Brain microvascular endothelial cell (primary cell): Measurements from ENCODE around the gene ZFP64.
A peak's percentile ranks its signal among the peaks of the same experiment; 100 is the strongest.
"Not testable (repeated sequence)": the region's sequence is repeated elsewhere in the genome, so short reads cannot be mapped to it uniquely, and the experiment has no call there.

ENCODE experiments used
- DNase-seq: peaks from one replicate; pipeline ENCODE4 v3.0.0-alpha.2; 2020
- H3K27ac ChIP-seq: fragments of 250-450 bp; sonication (Bioruptor Pico); 2 replicates; pipeline ENCODE4 v1.5.1; 2020; ENCODE audit warnings: mild to moderate bottlenecking, moderate library complexity
- H3K27me3 ChIP-seq: fragments of 250-450 bp; sonication (Bioruptor Pico); replicated peaks from 2 replicates; pipeline ENCODE4 v1.5.1; 2020; ENCODE audit warnings: mild to moderate bottlenecking
- H3K36me3 ChIP-seq: fragments of 250-450 bp; sonication (Bioruptor Pico); replicated peaks from 2 replicates; pipeline ENCODE4 v1.5.1; 2020; ENCODE audit warnings: mild to moderate bottlenecking
- H3K4me3 ChIP-seq: 2 replicates; pipeline ENCODE4 v1.5.1; 2011; ENCODE audit warnings: low read depth, mild to moderate bottlenecking, control low read depth, low read length, moderate library complexity
- in situ Hi-C: cut with HindIII; loops from 2 replicates; pipeline ENCODE4 v1.10.0; 2017; ENCODE audit warnings: low sequenced_read_pairs, low pct_ligation_motif_present
- TF ChIP-seq, protein P1 (sequence below): IDR thresholded peaks from 2 replicates; pipeline ENCODE4 v1.5.1; 2011; ENCODE audit warnings: low read depth, mild to moderate bottlenecking, moderate library complexity, low read length, control low read depth, inconsistent platforms; ENCODE audit errors: missing control alignments

Gene ZFP64

DNA sequence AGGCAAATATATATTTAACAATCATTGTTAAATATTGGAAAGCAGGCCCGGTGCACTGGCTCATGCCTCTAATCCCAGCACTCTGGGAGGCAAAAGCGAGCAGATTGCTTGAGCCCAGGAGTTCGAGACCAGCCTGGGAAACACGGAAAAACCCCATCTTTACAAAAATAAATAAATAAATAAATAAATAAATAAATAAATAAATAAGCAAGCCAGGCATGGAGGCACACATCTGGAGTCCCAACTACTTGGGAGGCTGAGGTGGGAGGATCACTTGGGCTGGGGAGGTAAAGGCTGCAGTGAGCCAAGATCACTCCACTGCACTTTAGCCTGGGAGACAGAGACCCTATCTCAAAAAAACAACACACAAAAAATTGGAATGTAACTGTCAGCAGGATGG, 53.7 kb downstream of the ZFP64 start:
- Histone ChIP-seq H3K27me3 (no peaks in the 10 kb centered on the region), H3K4me3 (no peak overlapping the region), H3K36me3 (no peaks in the 10 kb centered on the region), H3K27ac (no peak overlapping the region)
- TF ChIP-seq, protein P1, sequence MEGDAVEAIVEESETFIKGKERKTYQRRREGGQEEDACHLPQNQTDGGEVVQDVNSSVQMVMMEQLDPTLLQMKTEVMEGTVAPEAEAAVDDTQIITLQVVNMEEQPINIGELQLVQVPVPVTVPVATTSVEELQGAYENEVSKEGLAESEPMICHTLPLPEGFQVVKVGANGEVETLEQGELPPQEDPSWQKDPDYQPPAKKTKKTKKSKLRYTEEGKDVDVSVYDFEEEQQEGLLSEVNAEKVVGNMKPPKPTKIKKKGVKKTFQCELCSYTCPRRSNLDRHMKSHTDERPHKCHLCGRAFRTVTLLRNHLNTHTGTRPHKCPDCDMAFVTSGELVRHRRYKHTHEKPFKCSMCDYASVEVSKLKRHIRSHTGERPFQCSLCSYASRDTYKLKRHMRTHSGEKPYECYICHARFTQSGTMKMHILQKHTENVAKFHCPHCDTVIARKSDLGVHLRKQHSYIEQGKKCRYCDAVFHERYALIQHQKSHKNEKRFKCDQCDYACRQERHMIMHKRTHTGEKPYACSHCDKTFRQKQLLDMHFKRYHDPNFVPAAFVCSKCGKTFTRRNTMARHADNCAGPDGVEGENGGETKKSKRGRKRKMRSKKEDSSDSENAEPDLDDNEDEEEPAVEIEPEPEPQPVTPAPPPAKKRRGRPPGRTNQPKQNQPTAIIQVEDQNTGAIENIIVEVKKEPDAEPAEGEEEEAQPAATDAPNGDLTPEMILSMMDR: no peak
- DNase-seq: no peak
- in situ Hi-C loops: no loop called here

DNA sequence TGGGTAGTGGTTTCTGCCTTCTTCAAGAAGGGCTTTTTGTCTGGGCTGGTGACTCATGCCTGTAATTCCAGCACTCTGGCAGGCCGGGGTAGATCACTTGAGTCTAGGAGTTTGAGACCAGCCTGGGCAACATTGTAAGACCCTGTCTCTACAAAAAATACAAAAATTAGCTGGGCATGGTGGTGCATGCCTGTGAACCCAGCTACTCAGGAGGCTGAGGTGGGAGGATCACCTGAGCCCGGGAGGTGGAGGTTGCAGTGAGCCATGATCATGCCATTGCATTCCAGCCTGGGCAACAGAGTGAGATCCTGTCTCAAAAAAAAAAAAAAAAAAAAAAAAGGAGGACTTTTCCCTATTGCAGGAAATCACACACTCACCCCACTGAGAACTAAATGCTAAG, 57.9 kb downstream of the ZFP64 start:
- H3K4me3 ChIP-seq, H3K27me3 ChIP-seq, in situ Hi-C loops, DNase-seq, H3K36me3 ChIP-seq, H3K27ac ChIP-seq: not testable (repeated sequence)

DNA sequence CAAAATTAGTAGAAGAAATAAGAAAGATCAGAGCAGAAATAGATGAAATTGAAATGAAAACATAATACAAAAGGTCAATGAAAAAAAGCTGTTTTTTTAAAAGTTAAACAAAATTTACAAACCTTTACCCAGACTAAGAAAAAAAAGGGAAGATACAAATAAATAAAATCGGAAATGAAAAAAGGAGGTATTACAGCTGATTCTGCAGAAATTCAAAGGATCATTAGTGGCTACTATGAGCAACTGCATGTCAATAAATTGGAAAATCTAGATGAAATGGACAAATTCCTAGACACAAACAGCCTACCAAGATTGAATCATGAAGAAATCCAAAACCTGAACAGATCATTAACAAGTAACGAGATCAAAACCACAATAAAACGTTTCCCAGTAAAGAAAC, 59.2 kb downstream of the ZFP64 start:
- in situ Hi-C loops: no loop called here
- Histone ChIP-seq H3K36me3 (no peaks in the 10 kb centered on the region), H3K27ac (no peak overlapping the region), H3K27me3 (no peaks in the 10 kb centered on the region), H3K4me3 (no peak overlapping the region)
- DNase-seq: no peak
- TF ChIP-seq, protein P1: no peak

DNA sequence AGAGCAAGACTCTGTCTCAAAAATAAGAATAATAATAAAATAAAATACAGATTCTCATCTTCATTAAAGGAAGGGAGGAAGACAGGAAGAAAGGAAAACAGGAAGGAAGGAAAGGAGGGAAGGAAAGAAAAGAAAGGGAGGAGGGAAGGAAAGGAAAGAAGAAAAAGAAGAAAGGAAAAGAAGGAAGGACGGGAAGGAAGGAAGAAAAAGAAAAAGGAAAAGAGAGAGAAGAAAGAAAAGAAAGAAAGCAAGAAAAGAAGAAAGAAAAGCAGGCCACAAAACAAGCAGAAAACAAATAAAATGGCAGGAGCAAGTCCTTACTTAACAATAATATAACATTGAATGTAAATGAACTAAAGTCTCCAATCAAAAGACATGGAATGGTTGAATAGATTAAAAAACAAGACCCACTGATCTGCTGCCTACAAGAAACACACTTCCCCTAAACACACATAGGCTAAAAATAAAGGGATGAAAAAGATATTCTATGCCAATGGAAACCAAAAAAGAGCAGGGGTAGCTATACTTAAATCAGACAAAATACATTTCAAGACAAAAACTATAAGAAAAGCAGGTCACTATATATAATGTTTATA, 60.4 kb downstream of the ZFP64 start:
- Histone ChIP-seq H3K27me3 (no peaks in the 10 kb centered on the region), H3K4me3 (no peak overlapping the region), H3K36me3 (no peaks in the 10 kb centered on the region), H3K27ac (no peak overlapping the region)
- DNase-seq: no peak
- TF ChIP-seq, protein P1: no peak
- in situ Hi-C loops: no loop called here

DNA sequence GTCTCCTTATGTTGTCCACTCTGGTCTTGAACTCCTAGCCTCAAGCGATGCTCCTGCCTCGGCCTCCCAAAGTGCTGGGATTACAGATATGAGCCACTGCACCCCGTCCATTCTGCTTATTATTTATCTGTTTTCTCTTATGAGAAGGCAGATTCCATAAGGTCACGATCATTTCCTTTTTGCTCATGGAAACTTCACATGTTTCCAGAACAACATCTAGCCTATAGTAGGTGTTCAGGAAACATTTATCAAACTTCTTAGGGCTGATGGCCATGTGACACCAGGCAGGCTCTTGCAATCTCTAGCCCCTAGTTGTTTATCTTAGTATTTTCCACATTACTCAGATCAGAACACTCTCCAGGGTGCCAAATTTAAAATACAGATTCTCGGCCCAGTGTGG, 61.2 kb downstream of the ZFP64 start:
- Histone ChIP-seq H3K27ac (no peak overlapping the region), H3K27me3 (no peaks in the 10 kb centered on the region), H3K4me3 (no peak overlapping the region), H3K36me3 (no peaks in the 10 kb centered on the region)
- TF ChIP-seq, protein P1: no peak
- in situ Hi-C loops: no loop called here
- peak; percentile 15 for DNase-seq

DNA sequence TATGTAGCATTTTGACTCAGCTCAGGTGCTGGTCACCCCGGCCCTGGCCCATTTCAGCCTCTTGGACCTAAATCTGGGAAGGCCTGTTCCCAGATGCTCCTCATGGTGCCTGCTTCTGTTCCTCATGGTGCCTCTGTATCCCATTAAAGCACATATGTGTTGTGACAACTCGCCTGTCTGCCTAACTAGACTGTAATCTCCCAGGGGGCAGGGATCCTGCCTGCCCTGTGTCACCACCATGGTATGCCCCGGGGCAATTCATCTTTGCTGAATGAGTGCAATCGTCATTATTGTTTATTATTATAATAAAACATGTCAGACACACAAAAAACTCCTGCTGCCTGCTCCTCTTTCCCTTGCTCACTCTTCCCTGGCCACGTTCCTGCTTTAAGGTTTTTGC, 62.0 kb downstream of the ZFP64 start:
- no peaks in the 10 kb centered on the region for H3K36me3 ChIP-seq
- H3K4me3 ChIP-seq: no peak overlapping the region
- DNase-seq: peak; percentile 8
- no peaks in the 10 kb centered on the region for H3K27me3 ChIP-seq
- TF ChIP-seq, protein P1: no peak
- no peak overlapping the region for H3K27ac ChIP-seq
- in situ Hi-C loops: no loop called here
